Measurements from ENCODE around the gene SMARCA4.

Gene SMARCA4

GRCh38 chr19:11012507-11012906 lies 51.7 kb downstream of the SMARCA4 start:
- DNase-seq (ENCODE audit: low read depth) = no peak

GRCh38 chr19:11013771-11014170 lies 52.9 kb downstream of the SMARCA4 start:
- no peak for DNase-seq (ENCODE audit: low read depth)

- no peak for DNase-seq (ENCODE audit: low read depth)
Observed at GRCh38 chr19:11014403-11014911, 53.6 kb downstream of the SMARCA4 start.

GRCh38 chr19:11016631-11017030 lies 55.8 kb downstream of the SMARCA4 start:
- DNase-seq (ENCODE audit: low read depth) = no peak

- DNase-seq (ENCODE audit: low read depth) = no peak
Observed at GRCh38 chr19:11017275-11018035, 56.6 kb downstream of the SMARCA4 start.

GRCh38 chr19:11018179-11018578 lies 57.3 kb downstream of the SMARCA4 start:
- DNase-seq (ENCODE audit: low read depth) = no peak

GRCh38 chr19:11018763-11019162 lies 57.9 kb downstream of the SMARCA4 start:
- no peak for DNase-seq (ENCODE audit: low read depth)

GRCh38 chr19:11019262-11019661 lies 58.4 kb downstream of the SMARCA4 start:
- no peak for DNase-seq (ENCODE audit: low read depth)

- DNase-seq (ENCODE audit: low read depth) = no peak
Observed at GRCh38 chr19:11019824-11020223, 59.0 kb downstream of the SMARCA4 start.

- no peak for DNase-seq (ENCODE audit: low read depth)
Observed at GRCh38 chr19:11020423-11020822, 59.6 kb downstream of the SMARCA4 start.

- no peak for DNase-seq (ENCODE audit: low read depth)
Observed at GRCh38 chr19:11020982-11021759, 60.3 kb downstream of the SMARCA4 start.

GRCh38 chr19:11021760-11022144 lies 60.9 kb downstream of the SMARCA4 start:
- no peak for DNase-seq (ENCODE audit: low read depth)

GRCh38 chr19:11023016-11023415 lies 62.2 kb downstream of the SMARCA4 start:
- DNase-seq (ENCODE audit: low read depth) = no peak

GRCh38 chr19:11023710-11024109 lies 62.9 kb downstream of the SMARCA4 start:
- DNase-seq (ENCODE audit: low read depth) = no peak

- DNase-seq (ENCODE audit: low read depth) = no peak
Observed at GRCh38 chr19:11024259-11024658, 63.4 kb downstream of the SMARCA4 start.

GRCh38 chr19:11025006-11025405 lies 64.2 kb downstream of the SMARCA4 start:
- DNase-seq (ENCODE audit: low read depth) = no peak

- no peak for DNase-seq (ENCODE audit: low read depth)
Observed at GRCh38 chr19:11025445-11025844, 64.6 kb downstream of the SMARCA4 start.

GRCh38 chr19:11025997-11026396 lies 65.2 kb downstream of the SMARCA4 start:
- DNase-seq (ENCODE audit: low read depth) = no peak

- DNase-seq (ENCODE audit: low read depth) = no peak
Observed at GRCh38 chr19:11027381-11027780, 66.6 kb downstream of the SMARCA4 start.

GRCh38 chr19:11028146-11028545 lies 67.3 kb downstream of the SMARCA4 start:
- DNase-seq (ENCODE audit: low read depth) = no peak

GRCh38 chr19:11031421-11032070 lies 70.7 kb downstream of the SMARCA4 start:
- no peak for DNase-seq (ENCODE audit: low read depth)

GRCh38 chr19:11033251-11033650 lies 72.4 kb downstream of the SMARCA4 start:
- DNase-seq (ENCODE audit: low read depth) = no peak

- DNase-seq (ENCODE audit: low read depth) = no peak
Observed at GRCh38 chr19:11033763-11034162, 72.9 kb downstream of the SMARCA4 start.

Measured in stimulated activated CD8-positive, alpha-beta memory T cell treated with anti-CD3 and anti-CD28 coated beads, Interleukin-7, amount 100 ng/mL, for 24 hours (primary cell).